ENCODE results near the gene CYB5B. TPM values are rescaled to one million over a fixed set of nuclear protein-coding genes. Genes with fewer than 3 reads are reported as not detected.

The CYB5B gene
- total and polyA plus RNA-seq, 2 donors (not counting 1 experiment from before 2014, with no cell fraction given) = 87.4 to 220 TPM

DNA sequence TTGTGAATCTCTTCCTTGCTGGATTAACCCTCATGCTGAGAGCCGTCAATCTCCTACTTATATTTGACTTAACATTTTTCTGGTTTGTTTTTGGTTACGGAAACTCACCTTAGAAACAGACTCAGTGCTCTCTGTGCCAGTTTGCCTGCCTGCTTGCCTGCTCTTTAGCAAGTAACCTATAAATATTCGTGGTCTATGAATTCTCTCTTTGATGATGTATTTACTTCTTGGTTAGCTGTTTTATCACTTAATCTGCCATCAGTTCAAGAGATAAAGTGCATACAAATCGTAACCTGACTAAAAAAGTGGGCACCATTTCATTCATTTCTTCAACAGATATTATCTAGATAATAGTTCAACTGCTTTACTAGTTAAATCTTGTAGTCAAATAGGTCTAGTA, 26.7 kb downstream of the CYB5B start:
- TF ChIP-seq EZH2 (IDR thresholded peaks at IDR 0.05; ENCODE audit: low read length, missing control alignments) (no peak), CTCF (conservative IDR thresholded peaks at IDR 0.05 in 1 of 2, IDR thresholded peaks at IDR 0.05 in 1 of 2; ENCODE audit: low read depth in 1 of 2, low read length in 2 of 2) (no peak)
- Histone ChIP-seq H3K27ac (ENCODE audit: insufficient read depth, low read length) (no peak overlapping the region), H3K4me3 (replicated peaks in 1 of 4; ENCODE audit: control extremely low read depth in 1 of 4, insufficient read depth in 1 of 4, low read depth in 3 of 4, low read length in 4 of 4) (no peak overlapping the region), H3K9me3 (ENCODE audit: control insufficient read depth, insufficient read depth, low read depth, low read length) (no peaks in the 10 kb centered on the region), H3K4me1 (ENCODE audit: control insufficient read depth, extremely low read depth, insufficient read depth, low read length) (no peaks in the 10 kb centered on the region), H3K4me2 (ENCODE audit: extremely low read depth, insufficient read depth, low read length) (no peak overlapping the region), H3K36me3 (ENCODE audit: control insufficient read depth, insufficient read depth, low read length) (peaks cover 2% of the 10 kb centered on the region), H2AFZ (ENCODE audit: low read length) (no peak overlapping the region), H3K9ac (ENCODE audit: insufficient read depth, low read length) (no peak overlapping the region), H3K27me3 (ENCODE audit: control insufficient read depth, insufficient read depth, low read length) (no peaks in the 10 kb centered on the region), H3K79me2 (ENCODE audit: control insufficient read depth, insufficient read depth, low read length) (peaks cover 5% of the 10 kb centered on the region), H4K20me1 (ENCODE audit: control insufficient read depth, extremely low read depth, insufficient read depth, low read length) (no peaks in the 10 kb centered on the region)
- peak in 1 of 2 donors; percentile 20 for DNase-seq (ENCODE audit: low read depth in 2 of 2)

GRCh38 chr16:69453936-69454335, 29.5 kb downstream of the CYB5B start:
- Histone ChIP-seq H3K36me3 (ENCODE audit: control insufficient read depth, insufficient read depth, low read length) (no peaks in the 10 kb centered on the region), H4K20me1 (ENCODE audit: control insufficient read depth, extremely low read depth, insufficient read depth, low read length) (no peaks in the 10 kb centered on the region), H3K4me1 (ENCODE audit: control insufficient read depth, extremely low read depth, insufficient read depth, low read length) (no peaks in the 10 kb centered on the region), H3K4me2 (ENCODE audit: extremely low read depth, insufficient read depth, low read length) (no peak overlapping the region), H3K4me3 (replicated peaks in 1 of 4; ENCODE audit: control extremely low read depth in 1 of 4, insufficient read depth in 1 of 4, low read depth in 3 of 4, low read length in 4 of 4) (no peak overlapping the region), H3K9ac (ENCODE audit: insufficient read depth, low read length) (no peak overlapping the region), H3K9me3 (ENCODE audit: control insufficient read depth, insufficient read depth, low read depth, low read length) (no peaks in the 10 kb centered on the region), H3K27ac (ENCODE audit: insufficient read depth, low read length) (no peak overlapping the region), H3K27me3 (ENCODE audit: control insufficient read depth, insufficient read depth, low read length) (no peaks in the 10 kb centered on the region), H3K79me2 (ENCODE audit: control insufficient read depth, insufficient read depth, low read length) (no peaks in the 10 kb centered on the region), H2AFZ (ENCODE audit: low read length) (no peak overlapping the region)
- no peak for DNase-seq (ENCODE audit: low read depth in 2 of 2)
- no peak for TF ChIP-seq EZH2 (IDR thresholded peaks at IDR 0.05; ENCODE audit: low read length, missing control alignments)
- TF ChIP-seq CTCF (conservative IDR thresholded peaks at IDR 0.05 in 1 of 2, IDR thresholded peaks at IDR 0.05 in 1 of 2; ENCODE audit: low read depth in 1 of 2, low read length in 2 of 2) = no peak

GRCh38 chr16:69463876-69464275, 39.5 kb downstream of the CYB5B start:
- Histone ChIP-seq H3K36me3 (ENCODE audit: control insufficient read depth, insufficient read depth, low read length) (no peaks in the 10 kb centered on the region), H3K4me3 (replicated peaks in 1 of 4; ENCODE audit: control extremely low read depth in 1 of 4, insufficient read depth in 1 of 4, low read depth in 3 of 4, low read length in 4 of 4) (no peak overlapping the region), H3K9ac (ENCODE audit: insufficient read depth, low read length) (no peak overlapping the region), H3K79me2 (ENCODE audit: control insufficient read depth, insufficient read depth, low read length) (no peaks in the 10 kb centered on the region), H3K9me3 (ENCODE audit: control insufficient read depth, insufficient read depth, low read depth, low read length) (no peaks in the 10 kb centered on the region), H3K27me3 (ENCODE audit: control insufficient read depth, insufficient read depth, low read length) (no peaks in the 10 kb centered on the region), H2AFZ (ENCODE audit: low read length) (no peak overlapping the region), H4K20me1 (ENCODE audit: control insufficient read depth, extremely low read depth, insufficient read depth, low read length) (no peaks in the 10 kb centered on the region), H3K4me2 (ENCODE audit: extremely low read depth, insufficient read depth, low read length) (no peak overlapping the region), H3K4me1 (ENCODE audit: control insufficient read depth, extremely low read depth, insufficient read depth, low read length) (peaks cover 9% of the 10 kb centered on the region), H3K27ac (ENCODE audit: insufficient read depth, low read length) (no peak overlapping the region)
- TF ChIP-seq CTCF (conservative IDR thresholded peaks at IDR 0.05 in 1 of 2, IDR thresholded peaks at IDR 0.05 in 1 of 2; ENCODE audit: low read depth in 1 of 2, low read length in 2 of 2) (no peak), EZH2 (IDR thresholded peaks at IDR 0.05; ENCODE audit: low read length, missing control alignments) (no peak)
- DNase-seq (ENCODE audit: low read depth in 2 of 2) = no peak

Data from fibroblast of lung (primary cell).